Right lobe of liver (tissue), 6 donors: Measurements from ENCODE around the gene PXMP4. TPM values are rescaled to one million over a fixed set of nuclear protein-coding genes. Genes with fewer than 3 reads are reported as not detected.
A peak's percentile ranks its signal among the peaks of the same experiment; 100 is the strongest.

Experiments
- ATAC-seq, 4 donors: fragments of 200-7000 bp; cut with Tn5 transposase; one replicate each; pipeline ENCODE4 v1.9.1; 2020; ENCODE audit warnings: mild to moderate bottlenecking in 4 of 4, moderate library complexity in 4 of 4
- DNase-seq, 3 donors: peaks; one replicate each; pipeline ENCODE4 v3.0.0-alpha.2; 2020
- H3K27ac ChIP-seq, 3 donors: fragments of 200-600 bp; one replicate each; pipeline ENCODE4 v1.8.0; 2022
- H3K27me3 ChIP-seq, 2 donors: fragments of 200-600 bp; one replicate each; pipeline ENCODE4 v1.8.0; 2022
- H3K36me3 ChIP-seq, 4 donors: fragments of 200-600 bp; sonication (generic) in 1 of 4; one replicate each; pipeline versions ENCODE4 v1.5.1 to v1.8.0; 2017 to 2022; ENCODE audit warnings: control low read depth in 1 of 4
- H3K4me1 ChIP-seq, 4 donors: fragments of 200-600 bp; sonication (generic) in 1 of 4; one replicate each; pipeline versions ENCODE4 v1.5.1 to v1.8.0; 2017 to 2022; ENCODE audit warnings: control low read depth in 1 of 4
- H3K4me3 ChIP-seq, 3 donors: fragments of 200-600 bp; one replicate each; pipeline ENCODE4 v1.8.0; 2022
- H3K9me3 ChIP-seq, 4 donors: fragments of 200-600 bp; sonication (generic) in 1 of 4; one replicate each; pipeline versions ENCODE4 v1.5.1 to v1.8.0; 2017 to 2022; ENCODE audit warnings: control low read depth in 1 of 4
- POLR2A ChIP-seq: fragments of 450-650 bp; IDR thresholded peaks from one replicate; pipeline ENCODE4 v1.6.1; 2017; ENCODE audit warnings: antibody characterized with exemption, mild to moderate bottlenecking
- WGBS: methylation state at CpG from one replicate; pipeline ENCODE4 v1.1.6; 2018; ENCODE audit warnings: low coverage, low lambda C conversion rate; ENCODE audit not compliant: insufficient coverage; ENCODE audit errors: missing lambda C conversion rate; 5-methylcytosine and 5-hydroxymethylcytosine counted together
- intact Hi-C, 2 donors: fragments of 100-400 bp; cut with DNase I; formaldehyde crosslinking; loops; one replicate each; pipeline versions ENCODE4 v1.11.2 to v1.14.1; 2022
- total RNA-seq, 6 experiments: library from RNA; depleted of rRNA in 2 of 6; stranded (reverse); fragments of >200 nt in 2 of 6; fragmentation: NEBNext Ultra II Directional in 3 of 6; extraction: Animal tissue kit (Norgen Biotek cat#: 25700) in 3 of 6; gene quantifications; one replicate each; pipeline versions ENCODE4 v1.1.0 to v1.2.4, GENCODE V29; 2016 to 2023
- TF ChIP-seq, protein P1 (sequence below), 4 donors: fragments of 200-600 bp in 3 of 4; fragments of 450-650 bp in 1 of 4; IDR thresholded peaks; one replicate each; pipeline versions ENCODE4 v1.5.1 to v1.8.0; 2016 to 2022; ENCODE audit warnings: antibody characterized with exemption in 4 of 4, mild to moderate bottlenecking in 2 of 4
- donor health status: DM: no; HTN: yes; CAD: no.
- donor health status: DM: no; HTN: no; CAD: no.
- donor health status: DM: no; HTN: no; CAD: no.
- donor health status: DM: no; HTN: yes; CAD: no.
- donor health status: DM: no; HTN: yes; CAD: no.

Gene PXMP4
- total RNA-seq, 6 experiments from 2014 or later = 5.5 to 17.8 (median 12.9) TPM

DNA sequence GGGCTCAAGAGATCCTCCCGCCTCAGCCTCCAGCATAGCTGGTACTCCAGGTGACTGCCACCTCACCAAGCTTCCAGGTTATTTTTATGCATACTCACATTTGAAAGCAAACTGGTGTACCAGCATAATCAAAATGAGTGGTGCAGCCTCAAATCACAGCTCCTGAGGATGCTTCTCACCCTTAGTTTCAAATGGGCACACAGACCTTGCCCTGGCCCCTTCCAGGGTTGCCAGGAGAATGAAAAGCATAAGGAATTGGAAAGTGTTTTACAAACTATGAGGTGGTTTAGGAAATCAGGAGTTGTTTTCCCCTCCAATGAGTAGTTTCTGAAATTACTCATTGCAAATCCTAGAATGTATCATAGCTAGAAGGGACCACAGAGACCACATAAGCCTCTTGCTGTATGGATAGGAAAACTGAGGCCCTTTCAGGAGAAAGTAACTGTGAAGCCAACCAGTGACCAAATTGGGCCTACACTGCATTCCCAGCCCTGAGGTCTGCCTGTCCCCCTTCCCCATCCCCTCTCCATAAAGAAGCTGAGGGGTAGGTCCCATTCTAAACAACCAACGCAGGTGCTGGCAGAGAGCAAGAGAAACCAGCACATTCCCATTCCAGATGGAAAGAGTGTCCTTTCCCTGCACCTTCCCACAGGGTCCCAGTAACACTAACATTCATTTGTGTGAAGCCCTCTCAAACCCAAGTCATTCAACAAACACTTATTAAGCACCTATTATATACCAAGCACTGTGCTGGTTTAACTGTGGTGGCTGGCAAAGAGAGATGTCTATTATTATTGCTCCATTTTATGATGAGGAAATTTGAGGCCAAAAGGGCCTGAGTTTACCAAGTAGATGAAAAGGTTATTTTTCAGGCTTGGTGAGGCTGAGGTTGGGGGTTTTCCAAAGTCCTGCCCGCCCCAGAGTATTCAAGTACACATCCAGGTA lies 31.8 kb downstream of the PXMP4 start:
- no peaks in the 10 kb centered on the region for H3K36me3 ChIP-seq
- intact Hi-C loops = no loop called here
- no peaks in the 10 kb centered on the region for H3K9me3 ChIP-seq
- no peak overlapping the region for H3K4me3 ChIP-seq
- H3K27me3 ChIP-seq = no peaks in the 10 kb centered on the region
- 100% methylated on average over 2 of the region's 3 CpGs for WGBS
- H3K27ac ChIP-seq = no peak overlapping the region
- DNase-seq = no peak
- no peak for ATAC-seq
- TF ChIP-seq, protein P1, sequence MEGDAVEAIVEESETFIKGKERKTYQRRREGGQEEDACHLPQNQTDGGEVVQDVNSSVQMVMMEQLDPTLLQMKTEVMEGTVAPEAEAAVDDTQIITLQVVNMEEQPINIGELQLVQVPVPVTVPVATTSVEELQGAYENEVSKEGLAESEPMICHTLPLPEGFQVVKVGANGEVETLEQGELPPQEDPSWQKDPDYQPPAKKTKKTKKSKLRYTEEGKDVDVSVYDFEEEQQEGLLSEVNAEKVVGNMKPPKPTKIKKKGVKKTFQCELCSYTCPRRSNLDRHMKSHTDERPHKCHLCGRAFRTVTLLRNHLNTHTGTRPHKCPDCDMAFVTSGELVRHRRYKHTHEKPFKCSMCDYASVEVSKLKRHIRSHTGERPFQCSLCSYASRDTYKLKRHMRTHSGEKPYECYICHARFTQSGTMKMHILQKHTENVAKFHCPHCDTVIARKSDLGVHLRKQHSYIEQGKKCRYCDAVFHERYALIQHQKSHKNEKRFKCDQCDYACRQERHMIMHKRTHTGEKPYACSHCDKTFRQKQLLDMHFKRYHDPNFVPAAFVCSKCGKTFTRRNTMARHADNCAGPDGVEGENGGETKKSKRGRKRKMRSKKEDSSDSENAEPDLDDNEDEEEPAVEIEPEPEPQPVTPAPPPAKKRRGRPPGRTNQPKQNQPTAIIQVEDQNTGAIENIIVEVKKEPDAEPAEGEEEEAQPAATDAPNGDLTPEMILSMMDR (IDR thresholded peaks at IDR 0.05) = no peak
- no peak for TF ChIP-seq POLR2A
- peaks cover 0 to 3% (median 0%) of the 10 kb centered on the region in 4 donors for H3K4me1 ChIP-seq

DNA sequence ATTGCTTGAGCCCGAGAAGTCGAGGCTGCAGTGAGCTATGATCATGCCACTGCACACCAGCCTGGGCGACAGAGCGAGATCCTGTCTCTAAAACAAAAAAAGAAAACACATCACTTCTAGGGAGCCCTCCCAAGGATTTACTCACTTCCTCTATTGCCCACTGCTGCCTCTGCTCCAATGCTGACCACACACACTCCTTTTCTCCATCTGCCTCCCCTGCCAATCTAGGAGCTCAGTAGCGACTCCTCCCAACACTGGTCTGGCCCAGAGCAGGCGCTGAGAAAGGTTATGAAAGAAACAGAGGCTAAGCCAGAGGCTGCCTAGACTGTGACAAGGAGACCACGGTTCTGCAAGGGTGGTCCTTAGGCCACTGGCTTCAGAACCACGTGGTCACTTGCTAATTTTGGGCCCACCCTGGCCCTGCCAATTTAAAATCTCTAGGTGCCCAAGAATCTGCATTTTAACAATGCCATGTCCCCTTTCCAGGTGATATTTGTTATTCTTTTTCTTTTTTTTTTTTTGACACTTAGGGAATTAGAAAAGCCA lies 32.7 kb downstream of the PXMP4 start:
- no peak for ATAC-seq
- H3K4me1 ChIP-seq = peaks cover 0 to 3% (median 0%) of the 10 kb centered on the region in 4 donors
- intact Hi-C loops = no loop called here

DNA sequence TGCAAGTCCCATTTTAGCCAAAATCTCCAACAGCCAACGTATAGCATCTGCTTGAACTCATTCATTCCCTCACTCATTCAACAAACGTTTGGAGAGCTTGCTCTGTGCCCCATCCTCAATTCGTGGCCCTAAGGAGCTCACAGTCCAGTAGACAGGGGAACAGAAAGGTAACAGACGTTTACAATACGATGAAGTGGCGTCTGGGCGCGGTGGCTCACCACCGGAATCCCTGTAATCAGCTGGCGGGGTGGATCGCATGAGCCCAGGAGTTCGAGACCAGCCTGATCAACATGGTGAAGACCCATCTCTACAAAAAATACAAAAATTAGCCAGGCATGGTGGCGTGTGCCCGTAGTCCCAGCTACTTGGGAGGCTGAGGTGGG lies 33.1 kb downstream of the PXMP4 start:
- H3K27ac ChIP-seq = no peak overlapping the region
- ATAC-seq = no peak
- TF ChIP-seq, protein P1 (IDR thresholded peaks at IDR 0.05) = no peak
- TF ChIP-seq POLR2A = no peak
- no peaks in the 10 kb centered on the region for H3K9me3 ChIP-seq
- DNase-seq = no peak
- peaks cover 0 to 3% (median 0%) of the 10 kb centered on the region in 4 donors for H3K4me1 ChIP-seq
- WGBS = 76% methylated on average over 11 of the region's 14 CpGs
- intact Hi-C loops = no loop called here
- no peak overlapping the region for H3K4me3 ChIP-seq
- no peaks in the 10 kb centered on the region for H3K36me3 ChIP-seq
- no peaks in the 10 kb centered on the region for H3K27me3 ChIP-seq

More for the DNA sequence above, 32.7 kb downstream of the PXMP4 start:
- H3K9me3 ChIP-seq = no peaks in the 10 kb centered on the region
- no peaks in the 10 kb centered on the region for H3K27me3 ChIP-seq
- no peak overlapping the region for H3K4me3 ChIP-seq
- no peak for TF ChIP-seq POLR2A
- TF ChIP-seq, protein P1 (IDR thresholded peaks at IDR 0.05) = no peak
- 75% methylated on average over 7 of the region's 8 CpGs for WGBS
- H3K27ac ChIP-seq = no peak overlapping the region
- no peaks in the 10 kb centered on the region for H3K36me3 ChIP-seq
- DNase-seq = no peak

DNA sequence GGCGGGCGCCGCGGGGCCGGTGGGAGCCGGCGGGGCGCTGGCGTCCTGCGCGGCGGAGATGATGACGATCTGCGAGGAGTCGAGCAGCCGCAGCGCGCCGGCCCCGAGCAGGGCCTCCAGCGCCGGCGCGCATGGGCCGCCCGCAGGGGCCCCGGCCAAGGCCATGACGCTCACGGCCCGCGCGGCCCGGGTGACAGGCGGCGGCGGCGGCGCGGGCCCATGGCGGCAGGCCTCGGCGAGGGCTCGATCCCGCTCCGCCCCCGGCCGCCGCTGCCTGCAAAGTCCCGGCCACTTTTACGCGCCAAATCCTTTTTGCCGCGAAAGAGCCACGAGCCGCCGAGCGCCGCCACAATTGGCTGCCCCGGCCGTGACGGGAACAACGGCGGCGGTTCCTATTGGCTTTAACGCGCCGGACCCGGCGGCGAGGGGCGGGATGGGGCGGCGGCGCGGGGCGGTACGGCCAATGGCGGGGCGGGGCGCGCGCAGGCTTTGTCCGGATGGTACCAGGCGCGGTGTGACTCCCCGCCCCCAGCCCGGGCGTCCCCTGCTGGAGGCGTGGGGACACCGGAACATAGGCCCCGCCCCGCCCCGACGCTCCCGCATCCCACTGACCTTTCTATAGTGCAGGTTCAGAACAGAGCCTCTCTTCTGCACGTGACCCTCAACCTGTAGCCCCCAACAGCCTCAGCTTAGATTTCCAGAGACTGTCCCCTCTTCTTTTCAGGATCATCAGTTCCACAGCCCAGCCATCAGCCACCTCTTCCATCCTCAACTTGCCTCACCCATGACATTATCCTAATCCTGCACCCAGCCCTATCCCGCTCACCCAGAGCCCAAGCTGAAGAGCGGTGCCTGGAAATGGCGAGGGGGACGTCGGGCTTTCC lies 33.8 kb downstream of the PXMP4 start, which contains the start of gene E2F1:
Gene E2F1 (minus strand): TSS at position 286 of the 884 bp plus-strand sequence. CDS start 121 bp downstream, at position 165.
- Histone ChIP-seq H3K27ac (no peak within 1 kb of the TSS), H3K36me3 (no peaks in the 10 kb centered on the region), H3K27me3 (no peaks in the 10 kb centered on the region), H3K9me3 (no peaks in the 10 kb centered on the region), H3K4me3 (peak within 1 kb of the TSS in 2 of 3 donors; percentile 18 to 51), H3K4me1 (peaks cover 0 to 3% (median 0%) of the 10 kb centered on the region in 4 donors)
- ATAC-seq = peak; percentile 98 to 99 (median 99)
- DNase-seq = peak; percentile 96 to 97 (median 97)
- intact Hi-C loops = no loop called here
- TF ChIP-seq, protein P1 (IDR thresholded peaks at IDR 0.05) = peak; percentile 35 to 51 (median 44)
- TF ChIP-seq POLR2A = peak; percentile 32
- 31% methylated on average over 6 of the region's 101 CpGs for WGBS
